Effector CD8-positive, alpha-beta T cell (primary cell): ENCODE data around the gene PLCB1.
"Not testable (repeated sequence)": the region's sequence is repeated elsewhere in the genome, so short reads cannot be mapped to it uniquely, and the experiment has no call there.

Experiments
- DNase-seq: peaks from one replicate; lab custom pipeline; 2025; lab: John Stamatoyannopoulos, UW

PLCB1 gene

GRCh38 chr20:8547035-8547650, 415.1 kb downstream of the PLCB1 start:
- no peak for DNase-seq

- no peak for DNase-seq
Observed at GRCh38 chr20:8547968-8548588, 416.0 kb downstream of the PLCB1 start.

GRCh38 chr20:8549192-8549591, 417.1 kb downstream of the PLCB1 start:
- no peak for DNase-seq

GRCh38 chr20:8557711-8558110, 425.6 kb downstream of the PLCB1 start:
- no peak for DNase-seq

- no peak for DNase-seq
Observed at GRCh38 chr20:8562356-8562755, 430.3 kb downstream of the PLCB1 start.

GRCh38 chr20:8568075-8568474, 436.0 kb downstream of the PLCB1 start:
- DNase-seq = no peak

GRCh38 chr20:8569766-8570165, 437.7 kb downstream of the PLCB1 start:
- DNase-seq = no peak

GRCh38 chr20:8571611-8572010, 439.5 kb downstream of the PLCB1 start:
- no peak for DNase-seq

- DNase-seq = no peak
Observed at GRCh38 chr20:8573686-8574085, 441.6 kb downstream of the PLCB1 start.

GRCh38 chr20:8575114-8575513, 443.0 kb downstream of the PLCB1 start:
- DNase-seq = no peak

- DNase-seq = no peak
Observed at GRCh38 chr20:8578161-8578865, 446.2 kb downstream of the PLCB1 start.

- no peak for DNase-seq
Observed at GRCh38 chr20:8579035-8579434, 447.0 kb downstream of the PLCB1 start.

GRCh38 chr20:8581446-8582183, 449.5 kb downstream of the PLCB1 start:
- DNase-seq = no peak

GRCh38 chr20:8583012-8583565, 451.0 kb downstream of the PLCB1 start:
- DNase-seq = no peak

- DNase-seq = no peak
Observed at GRCh38 chr20:8583566-8584043, 451.5 kb downstream of the PLCB1 start.

GRCh38 chr20:8587251-8587650, 455.2 kb downstream of the PLCB1 start:
- no peak for DNase-seq

GRCh38 chr20:8587810-8588209, 455.7 kb downstream of the PLCB1 start:
- DNase-seq = no peak

GRCh38 chr20:8589956-8590355, 457.9 kb downstream of the PLCB1 start:
- DNase-seq = no peak

GRCh38 chr20:8600910-8601541, 469.0 kb downstream of the PLCB1 start:
- DNase-seq = not testable (repeated sequence)

- DNase-seq = no peak
Observed at GRCh38 chr20:8601542-8601912, 469.5 kb downstream of the PLCB1 start.

GRCh38 chr20:8602389-8603116, 470.5 kb downstream of the PLCB1 start:
- no peak for DNase-seq
